ENCODE measurements around the gene GOLT1B. TPM values are rescaled to one million over a fixed set of nuclear protein-coding genes. Genes with fewer than 3 reads are reported as not detected.
"Not testable (repeated sequence)": the region's sequence is repeated elsewhere in the genome, so short reads cannot be mapped to it uniquely, and the experiment has no call there.

Gene GOLT1B, protein sequence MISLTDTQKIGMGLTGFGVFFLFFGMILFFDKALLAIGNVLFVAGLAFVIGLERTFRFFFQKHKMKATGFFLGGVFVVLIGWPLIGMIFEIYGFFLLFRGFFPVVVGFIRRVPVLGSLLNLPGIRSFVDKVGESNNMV
- 23.2 TPM for polyA plus RNA-seq

DNA sequence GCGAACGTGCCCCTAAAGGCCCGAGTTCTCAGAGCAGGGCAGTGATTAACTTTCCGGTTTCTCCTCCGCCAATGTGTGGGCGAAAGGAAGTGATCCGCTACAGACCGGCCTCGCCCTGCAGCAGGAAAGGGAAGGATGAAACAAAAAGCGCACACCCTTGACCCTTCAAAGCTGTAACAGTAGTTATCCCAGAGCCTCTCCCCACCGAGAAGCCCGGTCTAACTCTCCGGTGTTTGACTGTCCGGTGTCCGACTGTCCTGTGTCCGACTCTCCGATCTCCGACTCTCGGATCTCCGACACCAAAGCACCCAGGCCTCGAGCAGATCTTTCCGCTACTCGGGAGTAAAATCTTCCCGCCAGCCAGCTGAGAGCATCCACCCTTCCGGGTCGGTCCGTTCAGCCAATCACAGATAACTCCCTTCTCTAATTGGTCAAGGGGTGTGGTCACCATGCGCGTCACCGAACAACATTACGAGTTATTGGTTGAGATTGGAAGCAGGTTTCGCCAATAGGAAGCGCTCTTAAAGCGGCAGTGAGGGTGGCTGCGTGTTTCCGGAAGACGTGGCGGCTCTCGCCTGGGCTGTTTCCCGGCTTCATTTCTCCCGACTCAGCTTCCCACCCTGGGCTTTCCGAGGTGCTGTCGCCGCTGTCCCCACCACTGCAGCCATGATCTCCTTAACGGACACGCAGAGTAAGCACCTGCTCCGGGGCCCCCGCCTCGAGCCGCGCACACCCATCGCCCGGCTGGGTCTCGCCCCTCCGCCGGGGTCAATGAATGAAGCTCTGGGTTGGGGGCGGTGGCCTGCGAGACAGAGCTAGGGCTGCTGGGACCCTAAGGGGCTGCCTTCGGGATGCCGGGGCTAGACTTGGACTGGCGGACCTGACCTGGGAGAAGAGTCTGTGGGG lies at the start of gene GOLT1B, which contains the start of gene RECQL:
Gene GOLT1B (plus strand): TSS at position 532 of the 906 bp plus-strand sequence. CDS start 135 bp downstream, at position 667.
Gene RECQL (minus strand): TSS at position 378 of the 906 bp plus-strand sequence. CDS start 2,065 bp downstream, outside the sequence.
- no peaks in the 10 kb centered on the region for H3K27me3 Mint-ChIP-seq
- no peaks in the 10 kb centered on the region for H3K9me3 Mint-ChIP-seq
- no peak within 1 kb of the TSS for H3K4me3 Mint-ChIP-seq
- H3K27ac Mint-ChIP-seq, result no peak within 1 kb of the TSS
- peaks cover 8% of the 10 kb centered on the region for H3K36me3 Mint-ChIP-seq
- H3K4me1 Mint-ChIP-seq, result peaks cover 11 to 33% (median 21%) of the 10 kb centered on the region in 3 donors

DNA sequence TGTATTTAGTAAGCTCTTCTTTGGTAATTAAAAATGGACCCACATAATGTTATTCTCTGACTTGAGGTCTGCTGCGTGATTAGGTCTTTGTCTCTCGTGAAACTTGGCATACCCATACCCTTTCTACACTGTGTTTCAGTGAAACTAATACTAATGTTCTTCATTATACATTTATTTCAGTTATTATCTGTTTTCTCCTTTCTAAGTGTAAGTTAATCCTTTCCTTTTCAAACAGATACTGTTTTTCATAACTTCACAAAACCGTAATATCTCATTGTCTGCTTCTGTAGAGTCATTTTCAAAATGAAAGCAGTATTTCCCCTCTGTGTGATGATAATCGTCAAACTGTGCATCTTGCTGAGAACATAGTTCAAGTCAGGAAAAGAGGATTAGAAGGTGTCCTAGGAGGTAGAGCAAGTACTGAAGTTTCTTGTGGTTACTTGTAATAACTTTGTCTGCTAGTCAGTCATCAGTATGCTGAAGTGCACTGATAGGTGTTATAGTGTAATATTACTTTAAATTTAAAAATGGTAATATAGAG lies 48.2 kb upstream of the GOLT1B start:
- H3K27ac Mint-ChIP-seq, result peak overlapping the region in 1 of 3 donors; percentile 20

DNA sequence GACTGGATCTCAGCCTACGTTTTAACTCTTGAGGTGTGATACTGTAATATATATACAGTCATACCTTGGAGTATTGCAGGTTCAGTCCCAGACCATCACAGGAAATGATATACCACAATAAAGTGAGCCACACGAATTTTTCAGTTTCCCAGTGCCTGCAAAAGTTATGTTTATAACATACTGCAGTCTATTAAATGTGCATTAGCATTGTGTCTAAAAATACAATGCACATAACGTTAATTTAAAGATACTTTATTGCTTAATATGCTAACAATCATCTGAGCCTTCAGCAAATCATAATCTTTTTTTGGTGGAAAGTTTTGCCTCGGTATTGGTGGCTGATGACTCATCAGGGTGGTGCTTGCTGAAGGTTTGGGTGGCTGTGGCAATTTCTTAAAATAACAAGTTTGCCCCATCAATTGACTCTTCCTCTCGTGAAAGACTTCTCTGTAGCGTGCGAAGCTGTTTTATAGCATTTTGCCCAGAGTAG lies 45.3 kb upstream of the GOLT1B start:
- Mint-ChIP-seq H3K4me3 (no peak overlapping the region), H3K36me3 (peaks cover 9% of the 10 kb centered on the region), H3K9me3 (no peaks in the 10 kb centered on the region), H3K27me3 (no peaks in the 10 kb centered on the region), H3K27ac (no peak overlapping the region), H3K4me1 (peaks cover 0 to 7% (median 5%) of the 10 kb centered on the region in 3 donors)

More for the DNA sequence above, 48.2 kb upstream of the GOLT1B start:
- H3K36me3 Mint-ChIP-seq, result peaks cover 10% of the 10 kb centered on the region
- H3K4me3 Mint-ChIP-seq, result no peak overlapping the region
- H3K27me3 Mint-ChIP-seq, result no peaks in the 10 kb centered on the region
- H3K4me1 Mint-ChIP-seq, result peaks cover 0 to 8% (median 7%) of the 10 kb centered on the region in 3 donors
- no peaks in the 10 kb centered on the region for H3K9me3 Mint-ChIP-seq

DNA sequence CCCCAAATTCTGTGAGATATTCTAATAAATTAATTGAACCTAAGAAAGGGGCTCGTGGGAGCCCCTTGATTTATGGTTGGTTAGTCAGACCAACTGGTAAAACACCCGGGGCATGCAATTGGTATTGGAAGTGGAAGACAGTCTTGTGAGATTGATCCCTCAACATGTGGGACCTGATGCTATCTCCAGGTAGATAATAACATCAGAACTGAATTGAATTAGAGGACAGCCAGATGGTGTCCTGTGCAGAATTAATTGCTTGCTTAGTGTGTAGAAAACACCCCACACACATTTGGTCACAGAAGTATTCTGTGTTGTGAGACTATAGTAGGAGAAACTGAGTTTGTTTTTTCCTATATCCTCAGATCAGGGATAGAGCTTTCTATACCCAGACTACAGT lies 42.1 kb upstream of the GOLT1B start:
- Mint-ChIP-seq H3K4me3 (no peak overlapping the region), H3K27ac (no peak overlapping the region), H3K4me1 (no peaks in the 10 kb centered on the region), H3K27me3 (no peaks in the 10 kb centered on the region), H3K9me3 (peaks cover 0 to 3% (median 3%) of the 10 kb centered on the region in 3 donors), H3K36me3 (peaks cover 11% of the 10 kb centered on the region)

DNA sequence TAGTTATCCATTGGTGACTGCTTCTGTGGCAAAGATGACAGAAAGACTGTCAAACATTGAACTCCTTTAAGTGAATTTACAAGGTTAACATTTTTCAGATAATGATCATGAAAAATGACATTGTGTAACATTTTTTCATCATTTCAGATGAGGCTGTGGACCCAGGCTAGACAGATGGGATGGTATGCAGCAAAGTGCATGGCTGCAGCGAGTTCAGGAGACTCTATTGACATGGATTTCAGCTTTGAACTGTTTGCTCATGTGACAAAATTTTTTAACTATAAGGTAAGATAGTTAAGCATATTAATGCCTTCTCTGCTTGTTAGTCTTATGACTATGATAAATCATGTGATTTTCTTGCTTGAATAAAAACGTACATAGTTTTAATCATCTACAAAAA lies 34.3 kb upstream of the GOLT1B start:
- not testable (repeated sequence) for H3K36me3 Mint-ChIP-seq, H3K9me3 Mint-ChIP-seq, H3K27me3 Mint-ChIP-seq, H3K4me1 Mint-ChIP-seq, H3K4me3 Mint-ChIP-seq
- H3K27ac Mint-ChIP-seq, result peak overlapping the region in 1 of 3 donors; percentile 80

DNA sequence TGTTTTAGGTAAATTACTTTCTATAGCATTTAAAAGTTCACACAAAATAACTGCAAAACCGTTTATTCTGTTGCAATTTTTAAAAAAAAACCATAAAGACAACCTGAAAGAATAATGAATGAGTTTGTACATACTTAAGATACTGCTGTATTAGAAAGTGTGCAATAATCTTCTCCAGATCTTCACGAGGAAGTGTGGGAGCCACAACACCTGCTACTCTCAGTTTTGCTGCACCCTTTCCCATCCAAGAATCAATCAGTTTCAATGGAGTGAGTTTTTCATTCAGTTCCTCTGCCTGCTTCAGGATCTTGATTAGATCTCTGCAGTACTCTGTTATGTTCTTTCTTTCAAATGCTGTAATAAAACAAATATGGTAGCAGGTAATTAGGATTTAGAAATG lies 30.3 kb upstream of the GOLT1B start:
- H3K27me3 Mint-ChIP-seq, result no peaks in the 10 kb centered on the region
- no peaks in the 10 kb centered on the region for H3K36me3 Mint-ChIP-seq
- H3K4me1 Mint-ChIP-seq, result no peaks in the 10 kb centered on the region
- H3K4me3 Mint-ChIP-seq, result no peak overlapping the region
- peaks cover 0 to 5% (median 0%) of the 10 kb centered on the region in 3 donors for H3K9me3 Mint-ChIP-seq
- H3K27ac Mint-ChIP-seq, result no peak overlapping the region

DNA sequence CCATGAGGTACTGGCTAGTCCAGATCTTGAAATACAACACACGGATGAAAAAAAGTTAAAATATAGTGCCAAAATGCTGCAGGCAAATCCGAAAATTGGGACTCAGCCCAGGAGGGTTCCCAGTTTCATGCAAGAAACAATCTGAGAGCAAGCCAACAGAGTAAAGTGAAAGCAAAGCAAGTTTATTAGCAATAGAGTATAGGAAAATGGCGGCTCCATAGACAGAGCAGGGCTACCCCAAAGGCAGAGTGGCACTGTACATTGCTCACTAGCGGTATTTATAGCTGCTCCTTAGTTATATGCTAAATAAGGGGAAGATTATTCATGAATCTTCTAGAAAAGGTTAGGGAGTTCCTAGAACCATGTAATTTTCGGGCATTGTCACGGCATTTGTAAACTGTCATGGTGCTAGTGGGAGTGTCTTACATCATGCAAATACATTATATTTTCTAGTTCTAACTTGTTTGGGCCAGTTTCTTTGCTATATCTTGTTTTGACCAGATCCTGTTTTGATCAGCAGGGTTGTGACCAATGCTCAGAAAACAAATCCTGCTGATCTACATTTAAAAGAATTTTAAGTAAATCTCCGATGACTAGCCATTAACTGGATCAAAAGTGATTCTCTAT lies 29.3 kb upstream of the GOLT1B start:
- Mint-ChIP-seq H3K4me1 (no peaks in the 10 kb centered on the region), H3K9me3 (peaks cover 0 to 5% (median 0%) of the 10 kb centered on the region in 3 donors), H3K27ac (no peak overlapping the region), H3K27me3 (no peaks in the 10 kb centered on the region), H3K4me3 (peak overlapping the region in 1 of 4 donors; percentile 54), H3K36me3 (no peaks in the 10 kb centered on the region)

DNA sequence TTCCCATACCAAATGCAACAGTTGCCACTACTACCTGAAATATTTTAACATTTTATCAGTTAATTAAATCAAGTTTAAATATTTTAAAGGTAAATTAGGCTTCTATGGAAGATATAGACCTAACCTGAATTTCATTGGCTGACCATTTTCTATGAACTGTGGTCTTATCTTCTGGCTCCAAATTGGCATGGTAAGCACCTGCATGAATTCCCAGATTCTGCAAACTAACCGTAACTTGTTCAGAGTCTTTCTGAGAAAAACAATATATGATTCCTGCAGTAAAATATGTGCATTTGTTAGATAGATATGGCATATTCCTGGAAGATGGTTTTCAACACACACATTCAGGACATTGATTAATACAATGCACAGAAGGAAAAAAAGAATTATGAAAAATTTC lies 26.0 kb upstream of the GOLT1B start:
- H3K4me3 Mint-ChIP-seq, result no peak overlapping the region
- peaks cover 0 to 5% (median 0%) of the 10 kb centered on the region in 3 donors for H3K9me3 Mint-ChIP-seq
- H3K36me3 Mint-ChIP-seq, result no peaks in the 10 kb centered on the region
- no peak overlapping the region for H3K27ac Mint-ChIP-seq
- H3K27me3 Mint-ChIP-seq, result no peaks in the 10 kb centered on the region
- H3K4me1 Mint-ChIP-seq, result no peaks in the 10 kb centered on the region

DNA sequence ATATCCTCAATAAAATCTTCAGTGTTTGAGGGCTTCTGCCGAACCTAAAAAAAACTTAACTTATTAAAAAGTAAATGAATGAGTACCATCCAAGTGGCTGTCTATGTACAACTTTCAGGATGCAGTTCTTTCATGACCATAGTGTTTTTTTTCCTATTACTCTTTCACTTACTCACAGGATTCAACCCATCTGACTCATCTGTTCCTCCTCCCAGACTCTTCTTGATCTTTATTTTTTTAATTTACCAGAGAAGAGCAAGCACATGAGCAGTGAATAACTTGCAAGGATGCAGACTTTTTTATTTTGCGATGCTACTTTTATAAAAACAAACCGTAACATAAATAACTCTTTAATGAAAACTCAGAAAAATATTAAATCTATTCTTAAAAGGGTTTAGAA lies 24.6 kb upstream of the GOLT1B start:
- no peak overlapping the region for H3K27ac Mint-ChIP-seq
- no peaks in the 10 kb centered on the region for H3K4me1 Mint-ChIP-seq
- H3K4me3 Mint-ChIP-seq, result no peak overlapping the region
- no peaks in the 10 kb centered on the region for H3K27me3 Mint-ChIP-seq
- no peaks in the 10 kb centered on the region for H3K36me3 Mint-ChIP-seq
- H3K9me3 Mint-ChIP-seq, result peaks cover 0 to 5% (median 0%) of the 10 kb centered on the region in 3 donors

DNA sequence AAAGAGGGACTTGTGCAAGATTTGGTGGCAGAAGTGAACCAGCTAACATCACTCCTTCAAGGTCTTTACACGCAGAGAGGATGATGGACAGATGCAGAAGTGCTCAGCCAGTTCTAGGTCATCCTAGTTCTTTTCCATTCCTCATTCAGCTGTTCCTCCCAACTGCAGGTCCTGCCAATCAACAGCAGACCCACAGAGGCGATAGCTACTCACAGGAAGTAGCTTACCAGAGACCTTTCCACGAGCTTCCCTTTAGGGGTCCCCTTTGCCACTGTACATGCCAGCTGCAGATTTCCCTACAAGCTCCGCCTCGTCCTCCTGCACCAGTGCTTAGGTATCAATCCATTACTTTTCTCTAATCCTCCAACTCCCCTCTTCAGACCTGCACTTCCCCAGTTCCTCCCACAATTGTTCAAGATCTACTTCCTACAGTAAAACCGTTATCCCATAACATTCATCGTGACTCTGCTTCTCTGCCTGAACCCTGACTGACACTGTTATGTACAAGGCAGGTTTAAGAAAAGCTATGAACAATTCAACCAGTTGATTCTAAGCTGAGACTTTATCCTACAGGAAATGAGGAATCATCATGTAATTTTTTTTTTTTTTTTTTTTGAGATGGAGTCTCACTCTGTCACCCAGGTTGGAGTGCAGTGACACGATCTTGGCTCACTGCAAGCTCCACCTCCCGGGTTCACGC lies 22.7 kb upstream of the GOLT1B start:
- no peaks in the 10 kb centered on the region for H3K9me3 Mint-ChIP-seq
- no peaks in the 10 kb centered on the region for H3K27me3 Mint-ChIP-seq
- H3K4me1 Mint-ChIP-seq, result no peaks in the 10 kb centered on the region
- no peak overlapping the region for H3K27ac Mint-ChIP-seq
- no peaks in the 10 kb centered on the region for H3K36me3 Mint-ChIP-seq
- no peak overlapping the region for H3K4me3 Mint-ChIP-seq

DNA sequence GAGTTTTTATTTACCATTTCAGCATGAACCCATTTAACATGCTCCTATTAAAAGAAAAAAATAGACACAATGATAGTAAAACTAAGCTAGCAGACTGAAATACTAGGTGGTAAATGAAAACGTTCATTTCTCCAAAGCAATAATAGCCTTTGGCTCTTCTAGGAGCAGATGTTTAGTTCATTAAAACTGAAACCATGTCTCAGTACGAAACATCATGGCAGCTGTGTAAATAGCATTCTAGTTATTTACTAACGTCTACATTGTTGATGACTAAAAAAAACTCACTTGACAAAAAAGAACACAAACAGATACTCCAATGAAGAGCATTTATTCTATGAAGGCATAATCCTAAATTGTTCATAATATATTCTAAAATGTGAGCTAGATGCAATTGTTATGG lies 18.1 kb upstream of the GOLT1B start:
- H3K27ac Mint-ChIP-seq, result no peak overlapping the region
- no peaks in the 10 kb centered on the region for H3K27me3 Mint-ChIP-seq
- H3K4me3 Mint-ChIP-seq, result no peak overlapping the region
- no peaks in the 10 kb centered on the region for H3K9me3 Mint-ChIP-seq
- peaks cover 6% of the 10 kb centered on the region for H3K36me3 Mint-ChIP-seq
- peaks cover 0 to 3% (median 2%) of the 10 kb centered on the region in 3 donors for H3K4me1 Mint-ChIP-seq

DNA sequence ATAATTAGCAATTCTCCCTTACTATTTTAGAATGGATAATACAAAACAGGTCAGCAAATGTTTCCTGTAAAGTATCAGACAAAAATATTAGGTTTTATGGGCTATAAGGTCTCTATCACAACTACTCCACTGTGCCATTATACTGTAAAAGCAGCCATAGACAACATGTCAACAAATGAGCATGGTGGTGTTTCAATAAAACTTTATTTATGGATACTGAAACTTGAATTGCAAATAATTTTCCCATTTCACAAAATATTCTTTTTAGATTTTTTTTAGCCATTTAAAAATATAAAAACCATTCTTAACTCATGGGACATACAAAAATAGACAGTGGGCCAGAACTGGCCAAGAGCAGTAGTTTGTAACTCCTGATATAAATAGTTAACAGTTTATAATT lies 15.6 kb upstream of the GOLT1B start:
- H3K36me3 Mint-ChIP-seq, result peaks cover 11% of the 10 kb centered on the region
- no peaks in the 10 kb centered on the region for H3K9me3 Mint-ChIP-seq
- H3K27me3 Mint-ChIP-seq, result no peaks in the 10 kb centered on the region
- H3K27ac Mint-ChIP-seq, result no peak overlapping the region
- peaks cover 2 to 8% (median 3%) of the 10 kb centered on the region in 3 donors for H3K4me1 Mint-ChIP-seq
- no peak overlapping the region for H3K4me3 Mint-ChIP-seq

DNA sequence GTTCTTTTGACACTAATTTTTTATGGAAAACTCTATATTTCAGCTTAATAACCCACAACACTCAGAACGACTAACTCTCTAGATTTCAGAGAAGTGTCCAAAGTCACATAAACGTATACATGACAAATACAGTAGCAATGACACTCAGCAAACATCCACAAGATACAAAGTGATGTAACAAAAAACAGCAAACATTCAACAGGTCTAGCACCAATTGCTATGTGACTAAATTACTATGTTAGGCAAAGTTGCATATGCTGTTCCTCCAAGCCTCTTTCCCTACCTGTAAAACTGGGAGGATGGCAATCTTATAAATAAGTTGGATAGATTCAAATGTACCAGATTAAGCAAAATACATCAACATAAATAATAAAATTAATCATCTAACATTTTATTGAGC lies 1.8 kb upstream of the GOLT1B start:
- H3K4me1 Mint-ChIP-seq, result peaks cover 11 to 30% (median 21%) of the 10 kb centered on the region in 3 donors
- H3K27me3 Mint-ChIP-seq, result no peaks in the 10 kb centered on the region
- H3K27ac Mint-ChIP-seq, result no peak overlapping the region
- peaks cover 11% of the 10 kb centered on the region for H3K36me3 Mint-ChIP-seq
- no peaks in the 10 kb centered on the region for H3K9me3 Mint-ChIP-seq
- peak overlapping the region in 1 of 4 donors; percentile 23 for H3K4me3 Mint-ChIP-seq

DNA sequence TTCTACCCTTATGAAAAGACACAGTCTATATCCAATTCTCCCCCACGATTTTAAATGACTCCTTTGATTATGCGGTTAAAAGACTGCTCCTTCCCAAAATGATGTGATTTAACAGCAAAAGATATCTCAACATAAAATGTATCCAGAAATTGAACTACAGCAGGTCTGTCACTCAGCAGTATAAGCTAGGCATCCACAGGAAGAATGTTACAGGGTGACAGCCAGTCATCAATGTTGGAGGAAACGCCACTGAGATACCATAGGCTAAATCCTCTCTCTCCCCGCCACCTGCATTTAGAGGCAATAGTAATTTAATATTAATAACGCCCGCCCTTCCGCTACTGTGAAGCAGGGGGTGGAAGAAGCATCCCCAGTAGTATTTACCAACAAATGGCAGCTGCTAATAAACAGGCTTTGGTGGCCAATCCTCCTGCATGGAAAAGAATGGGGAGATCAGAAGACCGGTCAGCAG lies 767 bp upstream of the GOLT1B start:
- Mint-ChIP-seq H3K36me3 (peaks cover 8% of the 10 kb centered on the region), H3K27me3 (no peaks in the 10 kb centered on the region), H3K27ac (no peak overlapping the region), H3K9me3 (no peaks in the 10 kb centered on the region), H3K4me3 (no peak overlapping the region), H3K4me1 (peaks cover 11 to 33% (median 21%) of the 10 kb centered on the region in 3 donors)
